ENCODE results near the gene CNTNAP2.

The CNTNAP2 gene

GRCh38 chr7:147296201-147296600, 1179.6 kb downstream of the CNTNAP2 start:
- DNase-seq = no peak

GRCh38 chr7:147296986-147297385, 1180.4 kb downstream of the CNTNAP2 start:
- DNase-seq = no peak

DNA sequence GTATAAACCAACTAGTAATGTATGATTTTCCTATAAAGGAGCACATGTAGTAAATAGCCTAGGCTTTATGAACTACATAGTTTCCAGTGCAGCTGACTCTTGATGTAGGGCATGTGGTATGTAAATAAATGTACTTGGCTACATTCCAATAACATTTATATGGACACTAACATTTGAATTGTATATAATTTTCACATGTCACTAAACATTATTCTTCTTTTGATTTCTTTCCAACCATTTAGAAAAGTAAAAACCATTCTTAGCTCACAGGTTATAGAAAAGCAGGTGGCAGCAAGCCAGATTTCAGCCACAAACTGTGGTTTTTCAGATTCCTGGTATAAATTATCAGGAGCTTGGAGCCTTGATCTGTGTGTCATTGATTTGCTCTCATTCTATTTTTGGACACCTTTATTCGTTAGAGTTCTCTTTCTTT, 1182.0 kb downstream of the CNTNAP2 start:
- no peak for DNase-seq

- no peak for DNase-seq
Measured at GRCh38 chr7:147300293-147300692, 1183.7 kb downstream of the CNTNAP2 start.

- DNase-seq = no peak
Measured at GRCh38 chr7:147304376-147304775, 1187.8 kb downstream of the CNTNAP2 start.

- DNase-seq = no peak
Measured at GRCh38 chr7:147305827-147306226, 1189.2 kb downstream of the CNTNAP2 start.

DNA sequence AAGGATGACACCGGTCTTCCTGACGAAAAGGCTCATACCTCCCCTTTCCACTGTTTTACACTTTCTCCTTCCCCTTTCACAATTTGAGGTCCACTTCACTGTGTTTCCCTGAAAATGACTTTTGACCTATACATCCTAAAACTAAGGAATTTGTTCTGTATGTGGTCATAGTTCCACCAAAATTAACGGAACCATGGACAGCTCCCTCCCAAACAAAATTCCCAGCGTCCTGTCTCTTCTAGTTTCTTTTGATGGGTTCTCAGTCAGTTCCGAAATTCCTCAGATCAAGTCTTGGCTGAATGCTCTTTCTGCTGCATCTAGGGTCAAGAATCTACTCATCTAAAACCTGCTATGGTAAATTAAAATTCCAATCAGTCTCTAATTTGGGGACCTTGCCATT, 1191.9 kb downstream of the CNTNAP2 start:
- DNase-seq = no peak

DNA sequence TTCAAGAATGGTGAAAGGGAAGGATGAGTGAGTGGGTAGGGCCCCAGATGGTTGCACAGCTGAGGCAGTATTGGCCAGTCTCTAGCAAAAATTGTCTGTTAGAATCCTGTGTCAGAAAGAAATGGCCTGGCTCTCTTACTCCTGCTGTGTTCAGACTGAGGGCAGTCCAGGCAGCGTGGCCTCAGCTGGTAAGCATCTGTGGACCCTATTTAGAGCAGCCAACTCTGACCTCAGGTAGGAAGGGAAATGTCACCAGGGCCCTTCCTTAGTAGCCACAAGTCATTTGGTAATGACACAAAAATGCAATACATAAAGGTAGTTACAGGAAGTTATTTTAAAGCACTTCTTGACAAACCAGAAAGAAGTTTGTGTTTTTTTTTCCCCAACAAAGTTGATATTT, 1194.7 kb downstream of the CNTNAP2 start:
- DNase-seq = no peak

DNA sequence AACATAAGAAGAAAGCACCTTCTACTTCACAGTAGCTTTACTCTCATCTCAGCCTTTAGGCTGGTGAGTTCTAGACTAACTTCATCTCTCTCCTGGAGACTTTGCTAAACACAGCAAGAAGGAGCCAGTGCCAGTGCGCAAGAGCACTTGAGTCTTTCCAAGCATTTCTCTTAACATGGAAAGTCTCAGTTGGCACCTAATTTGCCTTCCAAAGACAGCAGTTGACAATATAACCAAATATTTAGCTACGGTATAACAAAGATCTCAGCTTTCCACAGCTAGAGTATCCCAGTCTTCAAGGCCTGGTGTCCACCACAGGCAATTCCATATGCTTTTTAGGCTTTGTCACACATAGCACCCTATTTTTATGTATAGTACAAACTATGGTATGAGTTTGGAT, 1204.9 kb downstream of the CNTNAP2 start:
- no peak for DNase-seq

DNA sequence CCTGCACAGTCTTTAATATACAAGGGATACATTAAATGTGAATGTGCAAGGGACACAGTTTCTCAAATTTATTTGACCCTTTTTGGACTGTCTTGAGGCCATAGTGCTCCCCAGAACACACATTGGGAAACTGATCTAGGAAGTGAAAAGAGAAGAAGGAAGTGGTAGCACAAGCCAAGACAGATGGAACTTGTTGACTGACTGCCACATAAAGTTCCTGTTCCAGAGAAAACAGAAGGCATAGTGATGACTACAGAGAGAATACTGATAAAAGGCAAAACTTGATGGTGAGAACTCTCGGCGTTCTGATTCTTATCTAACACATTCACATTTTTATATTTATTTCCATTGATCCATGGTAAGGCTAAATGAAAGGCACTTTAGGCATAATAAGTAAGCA, 1216.4 kb downstream of the CNTNAP2 start:
- DNase-seq = no peak

DNA sequence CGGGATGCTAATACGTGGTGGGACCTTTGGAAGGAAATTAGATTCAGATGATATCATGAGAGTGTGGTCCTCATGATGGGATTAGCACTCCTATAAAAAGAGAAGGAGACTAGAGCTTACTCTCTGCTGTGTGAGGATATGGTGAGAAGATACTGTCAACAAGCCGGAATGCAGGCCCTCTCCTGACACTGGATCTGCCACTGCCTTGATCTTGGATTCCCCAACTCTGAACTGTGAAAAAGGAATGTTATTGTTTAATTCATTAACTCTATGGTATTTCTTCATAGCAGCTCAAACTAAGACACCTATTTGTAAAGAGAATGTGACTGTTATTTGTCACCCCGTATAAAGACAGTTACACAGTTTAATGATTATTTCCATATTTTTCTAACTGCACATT, 1246.5 kb downstream of the CNTNAP2 start:
- no peak for DNase-seq

GRCh38 chr7:147376192-147376591, 1259.6 kb downstream of the CNTNAP2 start:
- no peak for DNase-seq

DNA sequence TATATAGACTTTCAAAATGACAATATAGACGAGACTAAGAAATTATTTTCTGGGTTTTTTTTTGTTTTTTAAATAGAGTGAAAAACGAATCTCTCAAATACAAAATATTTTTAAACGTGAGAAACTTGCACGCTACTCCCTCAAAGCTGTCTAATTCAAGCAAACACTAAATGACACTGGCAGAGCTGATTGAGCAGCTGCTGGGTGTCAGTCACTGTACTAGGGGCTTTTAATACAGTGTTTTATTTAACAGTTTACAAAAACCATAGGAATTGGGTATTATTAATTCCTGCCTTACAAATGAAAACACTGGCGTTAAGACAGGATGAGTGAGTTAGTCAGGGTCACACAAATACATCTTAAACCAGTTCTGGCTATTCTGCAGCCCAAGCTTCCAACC, 1264.3 kb downstream of the CNTNAP2 start:
- DNase-seq = no peak

GRCh38 chr7:147394329-147394728, 1277.7 kb downstream of the CNTNAP2 start:
- no peak for DNase-seq

DNA sequence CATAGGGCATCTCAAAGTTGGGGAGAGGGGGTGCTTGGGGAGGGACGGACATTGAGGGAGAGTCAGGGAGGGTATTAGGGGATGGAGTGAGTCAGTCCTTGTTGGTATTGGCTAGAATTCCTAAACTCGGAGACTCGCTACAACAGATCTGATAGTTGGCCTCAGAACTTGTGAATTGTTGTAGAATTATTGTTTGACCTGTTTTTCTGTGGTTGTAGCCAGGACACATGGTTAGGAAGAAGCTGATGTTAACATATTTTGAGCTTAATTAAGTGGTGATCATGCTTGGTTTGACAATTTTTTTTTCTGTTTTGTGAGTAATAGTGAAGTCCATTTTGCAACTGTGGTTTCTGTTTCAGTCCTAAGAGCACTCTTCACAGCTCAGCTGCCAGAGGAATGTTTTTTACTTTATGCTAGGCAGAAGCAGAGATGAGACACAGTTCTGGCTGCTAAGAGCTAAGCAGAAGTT, 1283.7 kb downstream of the CNTNAP2 start:
- no peak for DNase-seq

- no peak for DNase-seq
Measured at GRCh38 chr7:147400925-147401324, 1284.3 kb downstream of the CNTNAP2 start.

DNA sequence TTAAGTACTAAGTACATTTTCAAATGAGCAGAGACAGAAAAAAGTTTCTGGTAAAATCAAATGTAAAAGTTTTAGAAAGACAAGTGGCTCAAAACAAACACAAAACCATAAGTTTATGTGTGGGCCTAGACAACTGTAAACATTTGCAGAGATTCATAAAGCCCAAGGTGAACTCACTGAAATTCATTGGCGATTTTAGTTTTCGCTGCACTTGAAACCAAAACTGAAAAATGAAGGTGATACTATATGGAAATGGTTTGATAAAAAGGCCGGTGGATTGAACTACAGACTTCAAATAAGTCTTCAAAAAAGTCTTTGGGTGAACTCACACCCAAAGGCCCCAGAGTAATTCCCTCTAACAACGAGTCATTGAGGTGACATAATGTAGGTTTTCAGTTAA, 1289.0 kb downstream of the CNTNAP2 start:
- DNase-seq = no peak

- no peak for DNase-seq
Measured at GRCh38 chr7:147406521-147407135, 1290.0 kb downstream of the CNTNAP2 start.

DNA sequence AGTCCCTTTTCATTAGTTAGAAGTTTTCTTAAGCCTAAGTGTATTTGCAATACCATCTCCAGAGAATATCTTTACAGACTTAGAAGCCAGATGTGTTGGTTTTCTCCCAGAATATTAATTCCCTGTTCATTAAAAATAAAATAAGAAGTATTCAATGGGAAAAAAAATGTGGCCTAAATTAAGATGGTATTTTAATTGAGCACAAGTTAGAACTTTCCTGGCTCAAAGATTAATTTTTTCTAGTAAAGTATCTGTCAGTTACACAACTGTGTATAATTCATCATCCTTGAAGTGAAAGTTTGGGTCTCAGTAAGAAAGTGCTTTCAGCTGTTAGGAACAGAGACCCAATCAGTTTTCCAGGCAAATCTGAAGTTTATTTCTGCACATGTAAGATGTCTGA, 1294.5 kb downstream of the CNTNAP2 start:
- DNase-seq = no peak

GRCh38 chr7:147412109-147412508, 1295.5 kb downstream of the CNTNAP2 start:
- no peak for DNase-seq

GRCh38 chr7:147412782-147413556, 1296.4 kb downstream of the CNTNAP2 start:
- DNase-seq = peak; percentile 5

DNA sequence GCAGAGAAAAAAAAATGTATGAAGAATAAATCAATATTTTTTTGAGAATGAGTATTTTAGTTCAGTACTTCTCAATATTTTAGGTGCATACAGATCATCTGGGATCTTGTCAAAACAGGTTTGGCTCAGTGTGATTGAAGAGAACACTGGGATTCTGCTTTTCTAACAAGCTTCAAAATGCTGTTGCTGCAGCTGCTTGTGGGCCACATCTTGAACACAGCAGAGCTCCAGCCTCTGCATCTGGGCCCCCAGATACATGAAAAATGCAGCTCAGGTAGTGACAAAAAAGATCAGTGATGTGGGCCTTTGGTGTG, 1296.9 kb downstream of the CNTNAP2 start:
- no peak for DNase-seq

DNA sequence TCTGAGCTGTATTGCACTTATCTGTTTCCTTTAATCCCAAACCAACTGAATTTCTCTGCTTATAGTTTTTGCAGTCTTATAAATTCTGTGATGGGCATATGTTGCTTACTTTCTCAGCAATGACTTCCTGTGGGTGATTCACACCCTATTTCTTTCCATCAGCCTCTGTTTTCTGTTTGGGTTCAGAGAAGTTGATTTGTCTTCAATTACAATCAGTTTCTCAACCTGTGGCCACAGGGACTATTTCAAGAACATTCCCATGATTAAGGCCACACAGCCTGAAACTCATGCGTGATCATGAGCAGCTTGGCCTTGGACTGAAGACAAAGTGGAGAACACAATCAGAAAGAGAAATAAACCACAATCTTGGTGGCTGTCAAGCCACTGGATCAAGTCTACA, 1299.4 kb downstream of the CNTNAP2 start:
- DNase-seq = no peak

DNA sequence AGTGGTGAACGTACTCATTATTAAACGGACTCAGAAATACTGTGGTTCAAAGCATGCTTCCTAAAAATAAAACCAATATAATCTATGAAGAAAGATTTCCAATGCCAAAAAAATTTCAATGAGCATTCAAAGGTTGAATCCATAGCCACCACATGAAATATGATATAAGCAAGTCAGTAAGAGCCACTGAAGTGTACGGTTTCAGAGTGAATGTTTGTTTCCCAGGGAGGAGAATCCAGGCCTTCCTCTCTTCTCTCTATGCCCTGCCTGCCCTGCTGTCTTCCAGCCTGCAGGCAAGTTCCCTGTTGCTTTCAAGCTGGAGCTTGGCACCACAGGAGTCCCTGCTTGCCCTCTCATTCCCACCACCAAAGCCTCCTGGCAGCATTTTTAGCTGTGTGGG, 1302.4 kb downstream of the CNTNAP2 start:
- DNase-seq = peak; percentile 50

DNA sequence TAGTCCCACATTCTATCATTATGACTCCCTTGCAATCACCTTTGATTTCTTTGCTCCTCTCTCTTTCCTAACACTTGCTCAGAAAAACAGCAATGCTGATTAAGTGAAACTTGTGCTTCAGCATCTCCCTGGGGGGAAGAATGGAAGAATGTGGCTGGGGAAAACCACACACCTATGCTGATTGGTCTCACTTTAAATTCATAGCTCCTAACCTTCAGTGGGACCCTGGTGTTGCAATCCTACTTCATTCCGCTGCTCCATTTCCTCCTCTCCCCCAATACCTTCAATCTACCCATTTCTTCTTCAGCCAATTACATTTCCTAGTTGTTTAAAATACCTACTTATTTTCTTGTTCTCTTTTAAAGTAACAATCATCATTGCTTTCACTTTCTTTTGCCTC, 1307.3 kb downstream of the CNTNAP2 start:
- no peak for DNase-seq
